Glutamatergic neuron (in vitro differentiated cells): ENCODE results near the gene WNT3A. TPM values are rescaled to one million over a fixed set of nuclear protein-coding genes. Genes with fewer than 3 reads are reported as not detected.

Experiments used
- DNase-seq: peaks from one replicate; pipeline ENCODE4 v3.0.0; 2022
- H3K27ac Mint-ChIP-seq: one replicate; pipeline ENCODE4 v1.8.0; 2020; ENCODE audit warnings: mild to moderate bottlenecking, mixed read lengths, inconsistent platforms; ENCODE audit not compliant: unreplicated experiment
- H3K27me3 Mint-ChIP-seq: one replicate; pipeline ENCODE4 v1.8.0; 2020; ENCODE audit warnings: mild to moderate bottlenecking, moderate library complexity, mixed read lengths, inconsistent platforms; ENCODE audit not compliant: unreplicated experiment
- H3K36me3 Mint-ChIP-seq: one replicate; pipeline ENCODE4 v1.8.0; 2020; ENCODE audit warnings: mild to moderate bottlenecking, mixed read lengths, inconsistent platforms; ENCODE audit not compliant: unreplicated experiment
- H3K4me1 Mint-ChIP-seq: one replicate; pipeline ENCODE4 v1.8.0; 2020; ENCODE audit warnings: mild to moderate bottlenecking, low read depth, mixed read lengths, inconsistent platforms; ENCODE audit not compliant: unreplicated experiment
- H3K4me3 Mint-ChIP-seq: one replicate; pipeline ENCODE4 v1.8.0; 2020; ENCODE audit warnings: mild to moderate bottlenecking, mixed read lengths, inconsistent platforms; ENCODE audit not compliant: unreplicated experiment
- H3K9me3 Mint-ChIP-seq: one replicate; pipeline ENCODE4 v1.8.0; 2020; ENCODE audit warnings: mild to moderate bottlenecking, moderate library complexity, mixed read lengths, inconsistent platforms; ENCODE audit not compliant: unreplicated experiment
- CTCF ChIP-seq: fragments of 200-600 bp; sonication (generic); IDR thresholded peaks from one replicate; pipeline ENCODE4 v1.5.0; 2021; ENCODE audit not compliant: partially characterized antibody, unreplicated experiment
- total RNA-seq: library from RNA; stranded (reverse); fragmentation: NEBNext Ultra II Directional; extraction: Animal tissue kit (Norgen Biotek cat#: 25700); gene quantifications from one replicate; pipeline ENCODE4 v1.2.1, GENCODE V29; 2021; ENCODE audit not compliant: unreplicated experiment

Gene WNT3A
- total RNA-seq, 1 donor from 2014 or later = not detected

GRCh38 chr1:228062812-228063211, 56.0 kb downstream of the WNT3A start:
- no peak overlapping the region for H3K4me3 Mint-ChIP-seq
- no peak for TF ChIP-seq CTCF
- H3K9me3 Mint-ChIP-seq = peaks cover 8% of the 10 kb centered on the region
- peaks cover 10% of the 10 kb centered on the region for H3K36me3 Mint-ChIP-seq
- DNase-seq = peak; percentile 10
- no peak overlapping the region for H3K27ac Mint-ChIP-seq
- no peaks in the 10 kb centered on the region for H3K4me1 Mint-ChIP-seq
- H3K27me3 Mint-ChIP-seq = peaks cover 21% of the 10 kb centered on the region

GRCh38 chr1:228063251-228064191, 56.7 kb downstream of the WNT3A start:
- Mint-ChIP-seq H3K36me3 (peaks cover 5% of the 10 kb centered on the region), H3K27ac (no peak overlapping the region), H3K9me3 (peaks cover 4% of the 10 kb centered on the region), H3K27me3 (peaks cover 16% of the 10 kb centered on the region), H3K4me1 (no peaks in the 10 kb centered on the region), H3K4me3 (no peak overlapping the region)
- DNase-seq = peak; percentile 9
- no peak for TF ChIP-seq CTCF

GRCh38 chr1:228064296-228064695, 57.5 kb downstream of the WNT3A start:
- no peak overlapping the region for H3K27ac Mint-ChIP-seq
- peaks cover 4% of the 10 kb centered on the region for H3K9me3 Mint-ChIP-seq
- DNase-seq = peak; percentile 10
- H3K27me3 Mint-ChIP-seq = peaks cover 15% of the 10 kb centered on the region
- no peak for TF ChIP-seq CTCF
- H3K4me1 Mint-ChIP-seq = no peaks in the 10 kb centered on the region
- H3K4me3 Mint-ChIP-seq = no peak overlapping the region
- H3K36me3 Mint-ChIP-seq = peaks cover 4% of the 10 kb centered on the region

GRCh38 chr1:228064741-228065542, 58.1 kb downstream of the WNT3A start:
- peak; percentile 10 for DNase-seq
- Mint-ChIP-seq H3K27me3 (peaks cover 12% of the 10 kb centered on the region), H3K36me3 (peaks cover 4% of the 10 kb centered on the region), H3K9me3 (peaks cover 4% of the 10 kb centered on the region), H3K4me1 (no peaks in the 10 kb centered on the region), H3K4me3 (no peak overlapping the region), H3K27ac (no peak overlapping the region)
- TF ChIP-seq CTCF = no peak
